Uterus (tissue), 4 donors: ENCODE data around the gene RPL10A. TPM values are rescaled to one million over a fixed set of nuclear protein-coding genes. Genes with fewer than 3 reads are reported as not detected.
A peak's percentile ranks its signal among the peaks of the same experiment; 100 is the strongest.

ENCODE experiments used
- DNase-seq, 2 donors: peaks; one replicate each; pipeline ENCODE4 v3.0.0-alpha.2; 2019 to 2020
- H3K27ac ChIP-seq, 2 donors: fragments of 200-600 bp; sonication (generic); 1 replicate in 1 of 2; 2 replicates in 1 of 2; pipeline ENCODE4 v1.5.1; 2016 to 2018
- H3K27me3 ChIP-seq, 2 donors: fragments of 200-600 bp; sonication (generic); one replicate each; pipeline ENCODE4 v1.5.1; 2018 to 2019; ENCODE audit warnings: control low read depth in 1 of 2
- H3K36me3 ChIP-seq, 2 donors: fragments of 200-600 bp; sonication (generic); one replicate each; pipeline ENCODE4 v1.5.1; 2019; ENCODE audit warnings: control low read depth in 1 of 2
- H3K4me1 ChIP-seq, 2 donors: fragments of 200-600 bp; sonication (generic); one replicate each; pipeline ENCODE4 v1.5.1; 2018 to 2019; ENCODE audit warnings: control low read depth in 1 of 2
- H3K4me3 ChIP-seq, 2 donors: fragments of 200-600 bp; sonication (generic); 1 replicate in 1 of 2; 2 replicates in 1 of 2; pipeline ENCODE4 v1.5.1; 2018 to 2019; ENCODE audit warnings: mild to moderate bottlenecking in 1 of 2
- H3K9me3 ChIP-seq, 2 donors: fragments of 200-600 bp; sonication (generic); one replicate each; pipeline ENCODE4 v1.5.1; 2019; ENCODE audit warnings: control low read depth in 1 of 2
- POLR2A ChIP-seq, 2 donors: fragments of 450-650 bp; IDR thresholded peaks; one replicate each; pipeline ENCODE4 v1.6.1; 2016; ENCODE audit warnings: antibody characterized with exemption in 2 of 2, mild to moderate bottlenecking in 1 of 2, moderate library complexity in 1 of 2
- intact Hi-C: fragments of 100-400 bp; cut with DNase I; formaldehyde crosslinking; loops from one replicate; pipeline ENCODE4 v1.15.1; 2023; ENCODE audit warnings: low total_unique reads
- total RNA-seq, 4 donors: library from RNA; depleted of rRNA in 3 of 4; stranded (reverse); fragments of >200 nt in 3 of 4; gene quantifications; one replicate each; pipeline versions ENCODE4 v1.1.0 to v1.2.4, GENCODE V29; 2014 to 2023
- TF ChIP-seq, protein P1 (sequence below), 4 experiments: fragments of 200-600 bp in 2 of 4; fragments of 450-650 bp in 2 of 4; sonication (generic) in 2 of 4; IDR thresholded peaks; one replicate each; pipeline ENCODE4 v1.5.1; 2016 to 2019; ENCODE audit warnings: antibody characterized with exemption in 4 of 4, mild to moderate bottlenecking in 2 of 4, moderate library complexity in 1 of 4
- donor health status: DM: yes; HTN: yes; CAD: no.

Gene RPL10A
- total RNA-seq, 4 donors from 2014 or later, result 1,557 to 4,762 (median 2,904) TPM

- Histone ChIP-seq H3K9me3 (no peaks in the 10 kb centered on the region), H3K4me3 (peak overlapping the region; percentile 50 to 88), H3K4me1 (peaks cover 0 to 15% of the 10 kb centered on the region in 2 donors), H3K27ac (peak overlapping the region; percentile 98 to 100), H3K36me3 (no peaks in the 10 kb centered on the region), H3K27me3 (no peaks in the 10 kb centered on the region)
- TF ChIP-seq POLR2A (IDR thresholded peaks at IDR 0.05), result no peak
- TF ChIP-seq, protein P1, sequence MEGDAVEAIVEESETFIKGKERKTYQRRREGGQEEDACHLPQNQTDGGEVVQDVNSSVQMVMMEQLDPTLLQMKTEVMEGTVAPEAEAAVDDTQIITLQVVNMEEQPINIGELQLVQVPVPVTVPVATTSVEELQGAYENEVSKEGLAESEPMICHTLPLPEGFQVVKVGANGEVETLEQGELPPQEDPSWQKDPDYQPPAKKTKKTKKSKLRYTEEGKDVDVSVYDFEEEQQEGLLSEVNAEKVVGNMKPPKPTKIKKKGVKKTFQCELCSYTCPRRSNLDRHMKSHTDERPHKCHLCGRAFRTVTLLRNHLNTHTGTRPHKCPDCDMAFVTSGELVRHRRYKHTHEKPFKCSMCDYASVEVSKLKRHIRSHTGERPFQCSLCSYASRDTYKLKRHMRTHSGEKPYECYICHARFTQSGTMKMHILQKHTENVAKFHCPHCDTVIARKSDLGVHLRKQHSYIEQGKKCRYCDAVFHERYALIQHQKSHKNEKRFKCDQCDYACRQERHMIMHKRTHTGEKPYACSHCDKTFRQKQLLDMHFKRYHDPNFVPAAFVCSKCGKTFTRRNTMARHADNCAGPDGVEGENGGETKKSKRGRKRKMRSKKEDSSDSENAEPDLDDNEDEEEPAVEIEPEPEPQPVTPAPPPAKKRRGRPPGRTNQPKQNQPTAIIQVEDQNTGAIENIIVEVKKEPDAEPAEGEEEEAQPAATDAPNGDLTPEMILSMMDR (IDR thresholded peaks at IDR 0.05), result no peak
- intact Hi-C loops, result no loop called here
- no peak for DNase-seq
Measured at GRCh38 chr6:35498422-35499067, 30.3 kb downstream of the RPL10A start.

DNA sequence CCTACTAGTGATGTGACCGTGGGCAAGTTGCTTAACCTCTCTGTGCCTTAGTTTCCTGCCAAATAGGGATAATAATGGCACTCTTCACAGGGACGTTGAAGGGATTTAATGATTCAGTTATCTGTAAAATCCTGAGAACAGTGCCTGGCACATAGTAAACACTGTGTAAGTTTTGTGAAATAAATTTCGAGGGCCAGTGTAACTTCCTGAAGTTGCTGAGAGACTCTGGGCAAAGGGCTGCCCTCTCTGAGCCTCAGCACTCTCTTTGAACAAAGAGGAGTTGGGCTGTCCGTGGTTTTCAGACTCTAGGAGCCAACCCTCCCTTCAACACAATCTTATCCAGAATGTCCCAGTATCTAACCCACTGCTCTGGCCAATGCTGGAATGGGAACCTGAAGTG, 31.2 kb downstream of the RPL10A start:
- TF ChIP-seq, protein P1 (IDR thresholded peaks at IDR 0.05), result no peak
- TF ChIP-seq POLR2A (IDR thresholded peaks at IDR 0.05), result no peak
- Histone ChIP-seq H3K4me3 (no peak overlapping the region), H3K9me3 (no peaks in the 10 kb centered on the region), H3K27me3 (no peaks in the 10 kb centered on the region), H3K27ac (peak overlapping the region in 1 of 2 donors; percentile 100), H3K36me3 (no peaks in the 10 kb centered on the region), H3K4me1 (peaks cover 0 to 11% of the 10 kb centered on the region in 2 donors)
- no peak for DNase-seq
- intact Hi-C loops, result no loop called here

- Histone ChIP-seq H3K4me3 (no peak overlapping the region), H3K9me3 (no peaks in the 10 kb centered on the region), H3K4me1 (peaks cover 0 to 6% of the 10 kb centered on the region in 2 donors), H3K27me3 (no peaks in the 10 kb centered on the region), H3K36me3 (no peaks in the 10 kb centered on the region), H3K27ac (peak overlapping the region in 1 of 2 donors; percentile 43)
- DNase-seq, result no peak
- intact Hi-C loops, result no loop called here
- TF ChIP-seq, protein P1 (IDR thresholded peaks at IDR 0.05), result no peak
- TF ChIP-seq POLR2A (IDR thresholded peaks at IDR 0.05), result no peak
Measured at GRCh38 chr6:35500782-35501181, 32.6 kb downstream of the RPL10A start.

DNA sequence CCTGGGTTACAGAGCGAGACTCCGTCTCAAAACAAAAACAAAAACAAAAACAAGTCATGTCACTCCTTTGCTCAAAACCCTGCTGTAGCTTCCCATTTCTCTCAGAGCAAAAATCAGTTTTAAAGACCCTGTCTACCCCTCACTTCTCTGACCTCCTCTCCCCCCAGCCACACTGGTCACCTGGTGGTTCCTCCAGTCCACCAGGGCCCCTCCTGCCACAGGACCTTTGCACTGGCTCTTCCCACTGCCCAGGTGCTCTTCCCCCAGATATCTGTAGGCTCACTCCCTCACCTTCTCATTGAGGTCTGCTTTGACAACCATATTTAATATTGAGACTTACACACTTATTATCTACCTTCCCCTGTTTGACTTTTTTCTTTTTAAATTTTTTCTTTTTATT, 33.6 kb downstream of the RPL10A start:
- H3K27ac ChIP-seq, result no peak overlapping the region
- no peaks in the 10 kb centered on the region for H3K36me3 ChIP-seq
- H3K4me1 ChIP-seq, result peaks cover 0 to 6% of the 10 kb centered on the region in 2 donors
- H3K27me3 ChIP-seq, result no peaks in the 10 kb centered on the region
- H3K4me3 ChIP-seq, result no peak overlapping the region
- TF ChIP-seq POLR2A (IDR thresholded peaks at IDR 0.05), result no peak
- TF ChIP-seq, protein P1 (IDR thresholded peaks at IDR 0.05), result no peak
- intact Hi-C loops, result no loop called here
- no peak for DNase-seq
- no peaks in the 10 kb centered on the region for H3K9me3 ChIP-seq

GRCh38 chr6:35503534-35503933, 35.3 kb downstream of the RPL10A start:
- Histone ChIP-seq H3K4me1 (no peaks in the 10 kb centered on the region), H3K4me3 (no peak overlapping the region), H3K27ac (no peak overlapping the region), H3K36me3 (no peaks in the 10 kb centered on the region), H3K27me3 (no peaks in the 10 kb centered on the region), H3K9me3 (no peaks in the 10 kb centered on the region)
- intact Hi-C loops, result no loop called here
- TF ChIP-seq, protein P1 (IDR thresholded peaks at IDR 0.05), result no peak
- no peak for TF ChIP-seq POLR2A (IDR thresholded peaks at IDR 0.05)
- DNase-seq, result no peak
